K562 (cell line): ENCODE data around the gene INHBC. TPM values are rescaled to one million over a fixed set of nuclear protein-coding genes. Genes with fewer than 3 reads are reported as not detected.

Experiments
- BRF2 ChIP-seq: IDR thresholded peaks from 3 replicates; pipeline ENCODE4 v1.6.1; 2011; ENCODE audit warnings: borderline replicate concordance, mild to moderate bottlenecking; ENCODE audit not compliant: insufficient read length, insufficient read depth
- ILK ChIP-seq: fragments of 450-650 bp; IDR thresholded peaks from 2 replicates; pipeline ENCODE4 v1.6.1; 2016; ENCODE audit warnings: missing genetic modification characterization, low read depth, mild to moderate bottlenecking, missing compliant biosample characterization, moderate library complexity, borderline replicate concordance
- JUN ChIP-seq, 2 experiments: sonication (generic) in 1 of 2; formaldehyde crosslinking in 1 of 2; IDR thresholded peaks; 2 replicates each; pipeline versions ENCODE4 v1.6.1 to v1.8.0; 2012 to 2022; ENCODE audit warnings: borderline replicate concordance in 2 of 2, mild to moderate bottlenecking in 2 of 2, improper control_type of control experiment in 1 of 2, low read depth in 1 of 2, low read length in 1 of 2, missing genetic modification reagents in 1 of 2
- MEIS2 ChIP-seq: fragments of 450-650 bp; IDR thresholded peaks from 2 replicates; pipeline ENCODE4 v1.6.1; 2014; ENCODE audit warnings: mild to moderate bottlenecking; ENCODE audit not compliant: partially characterized antibody
- POLR2A ChIP-seq: fragments of 450-650 bp; conservative IDR thresholded peaks from 2 replicates; pipeline ENCODE4 v1.6.1; 2016
- RREB1 ChIP-seq: fragments of 250-450 bp; sonication (Bioruptor Pico); IDR thresholded peaks from 2 replicates; pipeline ENCODE4 v1.4.0; 2020
- SNRNP70 ChIP-seq: fragments of 200-400 bp; formaldehyde crosslinking; optimal IDR thresholded peaks from 2 replicates; pipeline ENCODE3; 2017; ENCODE audit warnings: low read depth, low read length
- TCF15 ChIP-seq: fragments of 250-450 bp; sonication (Bioruptor Pico); IDR thresholded peaks from 2 replicates; pipeline ENCODE4 v1.8.0; 2022; ENCODE audit warnings: moderate library complexity, mild to moderate bottlenecking, inconsistent platforms
- YBX1 ChIP-seq: fragments of 450-650 bp; IDR thresholded peaks from 2 replicates; pipeline ENCODE4 v1.7.1; 2016; ENCODE audit warnings: mild to moderate bottlenecking
- ZC3H11A ChIP-seq: IDR thresholded peaks from 2 replicates; pipeline ENCODE4 v1.6.1; 2012; ENCODE audit warnings: low read depth, low read length, improper control_type of control experiment
- ZNF311 ChIP-seq: fragments of 250-450 bp; sonication (Bioruptor Pico); IDR thresholded peaks from 2 replicates; pipeline ENCODE4 v1.4.0; 2020; ENCODE audit warnings: mild to moderate bottlenecking, moderate library complexity
- ZNF780A ChIP-seq: fragments of 250-450 bp; sonication (Bioruptor Pico); IDR thresholded peaks from 2 replicates; pipeline ENCODE4 v1.5.0; 2021; ENCODE audit warnings: mild to moderate bottlenecking
- ZZZ3 ChIP-seq: fragments of 450-650 bp; IDR thresholded peaks from 2 replicates; pipeline ENCODE4 v1.6.1; 2016; ENCODE audit warnings: antibody characterized with exemption, mild to moderate bottlenecking, moderate library complexity
- polyA plus RNA-seq, 8 experiments: library from polyadenylated mRNA; depleted of rRNA in 4 of 8; stranded (reverse) in 5 of 8; unstranded in 3 of 8; fragments of >200 nt; fragmentation: Nextera tagmentation in 2 of 8; fragmentation: Illumina TruSeq in 1 of 8; extraction: Ambion mirVana in 2 of 8; extraction: Trizol in 1 of 8; gene quantifications; 2 replicates each; pipeline versions ENCODE4 v1.2.1 to v1.2.3, GENCODE V29; 2011 to 2014; ENCODE audit warnings: inconsistent platforms in 1 of 8, missing spikeins in 1 of 8
- total RNA-seq, 7 experiments: library from RNA; depleted of rRNA in 6 of 7; stranded (reverse); fragments of >200 nt in 6 of 7; fragmentation: Illumina TruSeq in 2 of 7; extraction: Trizol in 2 of 7; gene quantifications; 2 replicates each; pipeline versions ENCODE4 v1.2.1 to v1.2.3, GENCODE V29; 2011 to 2021; ENCODE audit warnings: low replicate concordance in 1 of 7
- TF ChIP-seq, protein P1 (sequence below): fragments of 450-650 bp; formaldehyde crosslinking; IDR thresholded peaks from 2 replicates; pipeline ENCODE4 v1.4.0; 2020; ENCODE audit warnings: mild to moderate bottlenecking, moderate library complexity
- TF ChIP-seq, protein P2 (sequence below): sonication (generic); formaldehyde crosslinking; IDR thresholded peaks from 2 replicates; pipeline ENCODE4 v1.8.1; 2023; ENCODE audit warnings: mild to moderate bottlenecking, missing genetic modification reagents

INHBC gene
- total and polyA plus RNA-seq, 9 of the 15 experiments (the other 6 are each of a cell fraction or from before 2014, with no cell fraction given), result 0.07 to 0.24 (median 0.15) TPM; not detected in 4

GRCh38 chr12:57430931-57431566, 3.5 kb upstream of the INHBC start, which contains the start of gene R3HDM2 (continued):
- TF ChIP-seq ZNF311 (CRISPR knock-in tag) (no peak), ZNF780A (CRISPR knock-in tag) (no peak), BRF2 (no peak), MEIS2 (peak; percentile 64), ILK (tag) (no peak), ZC3H11A (no peak), ZZZ3 (no peak), YBX1 (no peak), JUN (IDR thresholded peaks at IDR 0.05; ENCODE audit: borderline replicate concordance, low read depth, low read length) (peak; percentile 62; the same call in 1 of the 2 replicates), JUN (CRISPR knock-in tag; IDR thresholded peaks at IDR 0.05; ENCODE audit: borderline replicate concordance) (peak; percentile 82; the same call in 1 of the 2 replicates), POLR2A (peak; percentile 90), SNRNP70 (no peak), RREB1 (CRISPR knock-in tag) (no peak), TCF15 (CRISPR knock-in tag) (no peak)
- TF ChIP-seq, protein P1, sequence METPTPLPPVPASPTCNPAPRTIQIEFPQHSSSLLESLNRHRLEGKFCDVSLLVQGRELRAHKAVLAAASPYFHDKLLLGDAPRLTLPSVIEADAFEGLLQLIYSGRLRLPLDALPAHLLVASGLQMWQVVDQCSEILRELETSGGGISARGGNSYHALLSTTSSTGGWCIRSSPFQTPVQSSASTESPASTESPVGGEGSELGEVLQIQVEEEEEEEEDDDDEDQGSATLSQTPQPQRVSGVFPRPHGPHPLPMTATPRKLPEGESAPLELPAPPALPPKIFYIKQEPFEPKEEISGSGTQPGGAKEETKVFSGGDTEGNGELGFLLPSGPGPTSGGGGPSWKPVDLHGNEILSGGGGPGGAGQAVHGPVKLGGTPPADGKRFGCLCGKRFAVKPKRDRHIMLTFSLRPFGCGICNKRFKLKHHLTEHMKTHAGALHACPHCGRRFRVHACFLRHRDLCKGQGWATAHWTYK (CRISPR knock-in tag), result peak; percentile 49; the same call in 1 of the 2 replicates
- TF ChIP-seq, protein P2, sequence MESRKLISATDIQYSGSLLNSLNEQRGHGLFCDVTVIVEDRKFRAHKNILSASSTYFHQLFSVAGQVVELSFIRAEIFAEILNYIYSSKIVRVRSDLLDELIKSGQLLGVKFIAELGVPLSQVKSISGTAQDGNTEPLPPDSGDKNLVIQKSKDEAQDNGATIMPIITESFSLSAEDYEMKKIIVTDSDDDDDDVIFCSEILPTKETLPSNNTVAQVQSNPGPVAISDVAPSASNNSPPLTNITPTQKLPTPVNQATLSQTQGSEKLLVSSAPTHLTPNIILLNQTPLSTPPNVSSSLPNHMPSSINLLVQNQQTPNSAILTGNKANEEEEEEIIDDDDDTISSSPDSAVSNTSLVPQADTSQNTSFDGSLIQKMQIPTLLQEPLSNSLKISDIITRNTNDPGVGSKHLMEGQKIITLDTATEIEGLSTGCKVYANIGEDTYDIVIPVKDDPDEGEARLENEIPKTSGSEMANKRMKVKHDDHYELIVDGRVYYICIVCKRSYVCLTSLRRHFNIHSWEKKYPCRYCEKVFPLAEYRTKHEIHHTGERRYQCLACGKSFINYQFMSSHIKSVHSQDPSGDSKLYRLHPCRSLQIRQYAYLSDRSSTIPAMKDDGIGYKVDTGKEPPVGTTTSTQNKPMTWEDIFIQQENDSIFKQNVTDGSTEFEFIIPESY (CRISPR knock-in tag), result peak; percentile 96
